ENCODE measurements around the gene CLIC3.
A peak's percentile ranks its signal among the peaks of the same experiment; 100 is the strongest.
"Not testable (repeated sequence)": the region's sequence is repeated elsewhere in the genome, so short reads cannot be mapped to it uniquely, and the experiment has no call there.

CLIC3 gene, protein sequence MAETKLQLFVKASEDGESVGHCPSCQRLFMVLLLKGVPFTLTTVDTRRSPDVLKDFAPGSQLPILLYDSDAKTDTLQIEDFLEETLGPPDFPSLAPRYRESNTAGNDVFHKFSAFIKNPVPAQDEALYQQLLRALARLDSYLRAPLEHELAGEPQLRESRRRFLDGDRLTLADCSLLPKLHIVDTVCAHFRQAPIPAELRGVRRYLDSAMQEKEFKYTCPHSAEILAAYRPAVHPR

DNA sequence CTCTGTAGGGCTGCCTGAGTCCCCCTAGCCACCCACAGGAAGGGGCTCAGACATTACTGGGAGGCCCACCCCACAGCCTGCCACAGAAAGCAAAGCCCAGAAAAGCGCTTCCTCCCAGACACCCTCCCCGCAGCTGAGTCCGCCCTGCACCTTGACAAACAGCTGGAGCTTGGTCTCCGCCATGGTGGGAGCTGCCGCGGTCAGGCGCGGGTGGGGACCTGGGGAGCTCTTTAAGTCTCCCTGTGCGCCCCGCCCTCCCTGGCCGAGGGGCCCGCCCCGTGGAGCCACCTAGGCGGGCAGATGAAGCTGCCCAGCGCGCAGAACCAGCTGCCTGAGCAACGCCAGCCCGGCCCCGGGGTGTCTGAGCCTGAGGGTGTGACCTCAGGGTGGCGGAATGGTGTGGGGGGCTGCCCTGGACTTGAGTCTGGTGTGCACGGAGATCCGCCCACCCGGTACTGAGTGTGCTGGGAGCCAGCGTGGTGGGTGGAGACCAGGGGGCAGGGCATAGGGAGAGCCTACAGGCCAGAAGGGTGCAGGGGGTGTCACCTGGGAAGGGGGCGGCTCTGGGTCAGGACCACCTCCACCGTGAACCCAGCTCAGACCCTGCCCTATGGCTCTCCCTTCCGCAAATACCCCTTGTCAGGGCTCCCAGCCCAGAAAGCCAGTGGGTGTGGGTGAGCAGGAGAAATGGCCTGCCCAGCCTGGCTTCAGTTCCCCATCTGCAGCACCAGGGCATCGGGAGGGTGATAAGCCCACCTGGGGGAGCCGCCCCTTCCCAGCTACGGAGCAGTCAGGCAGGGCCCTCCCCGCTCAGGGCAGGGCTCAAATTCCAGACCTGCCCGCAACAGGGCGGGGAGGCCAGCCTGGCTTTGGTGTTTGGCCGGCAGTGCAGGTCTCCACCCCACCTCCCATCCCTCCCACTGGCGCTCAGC, at the start of gene CLIC3:
TSS of gene CLIC3 (minus strand) at position 208 of the 932 bp plus-strand sequence. CDS start at position 183, 25 bp downstream.
- peak; percentile 39 for DNase-seq (ENCODE audit: low read depth)

DNA sequence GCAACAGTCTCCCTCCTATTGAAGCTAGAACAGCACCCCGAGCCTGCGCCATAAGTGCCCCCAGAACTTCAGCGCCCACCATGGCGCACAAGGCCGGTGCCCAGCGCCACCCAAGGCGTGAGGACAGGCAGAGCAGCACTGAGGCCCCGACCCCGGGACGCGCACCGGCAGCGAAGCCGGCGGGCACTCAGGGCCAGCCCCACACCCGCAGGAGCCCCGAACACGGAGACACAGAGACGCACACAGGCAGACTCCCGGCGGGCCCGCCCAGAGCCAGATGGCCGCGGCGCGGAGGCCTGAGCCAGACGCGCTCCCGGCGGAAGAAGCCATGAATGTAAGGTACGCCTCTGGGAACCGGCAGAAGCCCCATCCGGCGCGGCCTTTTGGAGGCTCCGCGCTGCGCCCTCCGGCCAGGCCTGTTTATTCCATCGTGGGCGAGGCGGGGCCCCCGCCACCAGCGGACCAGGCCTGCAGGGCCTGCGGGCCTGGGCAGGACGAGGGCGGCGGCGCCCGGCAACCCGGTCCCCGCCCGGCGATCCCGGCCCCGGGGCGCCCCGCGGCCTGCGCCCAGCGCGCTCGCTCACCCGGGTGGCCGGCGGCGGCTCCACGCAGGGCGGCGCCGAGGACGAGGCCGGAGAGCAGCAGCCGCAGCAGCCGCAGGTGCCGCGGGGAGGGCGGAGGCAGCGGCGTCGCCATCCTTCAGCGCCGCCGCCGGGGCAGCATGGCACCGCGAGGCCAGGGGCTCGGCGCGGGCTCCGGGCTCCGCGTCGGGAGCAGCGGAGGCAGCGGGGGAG, 49.1 kb upstream of the CLIC3 start:
- no peak for DNase-seq (ENCODE audit: low read depth)

DNA sequence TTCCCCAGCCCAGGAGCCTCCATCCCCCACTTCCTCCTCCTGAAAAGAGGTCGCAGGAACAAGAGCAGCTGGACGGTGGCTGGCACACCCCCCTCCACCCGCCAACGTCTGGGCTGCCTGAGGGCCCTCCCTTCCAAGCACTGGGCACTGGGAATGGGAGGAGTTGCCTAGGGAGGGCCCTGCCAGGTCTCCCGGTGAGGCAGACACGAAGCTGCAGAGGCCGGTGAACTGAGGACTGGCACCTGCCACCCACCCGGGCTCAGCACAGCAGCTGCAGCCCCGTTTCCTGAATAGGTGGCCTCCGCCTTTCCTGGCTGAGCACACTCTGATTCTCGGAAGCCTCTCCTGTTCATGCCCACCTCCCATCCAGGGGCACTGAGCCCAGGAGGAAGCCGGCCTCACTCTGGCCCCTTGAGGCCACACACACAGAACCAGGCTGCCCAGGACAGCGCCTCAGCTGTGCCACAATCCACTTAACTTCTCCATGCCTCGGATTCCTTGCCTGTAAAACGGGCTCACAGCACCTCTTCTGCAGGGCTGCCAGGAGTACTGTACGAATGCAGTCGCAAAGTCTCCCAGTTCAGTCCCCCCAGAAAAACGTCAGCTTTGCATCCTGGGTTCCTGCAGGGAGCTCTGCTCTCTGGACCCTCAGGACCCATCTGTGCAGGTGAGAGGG, 48.3 kb upstream of the CLIC3 start:
- no peak for DNase-seq (ENCODE audit: low read depth)

DNA sequence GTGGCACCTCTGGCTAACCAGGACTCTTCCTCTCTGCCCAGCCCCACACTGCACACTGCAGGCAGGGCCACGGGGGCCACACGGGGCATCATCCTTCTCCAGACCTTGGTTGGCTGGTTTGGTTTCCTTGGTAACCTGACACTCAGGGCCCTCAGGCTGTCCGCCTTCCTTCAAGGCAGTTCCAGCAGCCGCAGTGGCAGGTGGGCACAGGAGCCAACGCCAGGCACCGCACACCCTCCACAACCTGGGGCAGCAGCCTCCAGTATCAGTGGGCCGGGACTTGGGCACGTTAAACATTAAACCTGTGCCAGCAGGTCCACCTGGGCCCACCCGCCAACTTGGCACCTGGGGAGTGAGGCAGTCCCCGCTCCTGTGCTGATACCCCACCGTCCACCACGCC, 47.7 kb upstream of the CLIC3 start:
- DNase-seq (ENCODE audit: low read depth), result no peak

DNA sequence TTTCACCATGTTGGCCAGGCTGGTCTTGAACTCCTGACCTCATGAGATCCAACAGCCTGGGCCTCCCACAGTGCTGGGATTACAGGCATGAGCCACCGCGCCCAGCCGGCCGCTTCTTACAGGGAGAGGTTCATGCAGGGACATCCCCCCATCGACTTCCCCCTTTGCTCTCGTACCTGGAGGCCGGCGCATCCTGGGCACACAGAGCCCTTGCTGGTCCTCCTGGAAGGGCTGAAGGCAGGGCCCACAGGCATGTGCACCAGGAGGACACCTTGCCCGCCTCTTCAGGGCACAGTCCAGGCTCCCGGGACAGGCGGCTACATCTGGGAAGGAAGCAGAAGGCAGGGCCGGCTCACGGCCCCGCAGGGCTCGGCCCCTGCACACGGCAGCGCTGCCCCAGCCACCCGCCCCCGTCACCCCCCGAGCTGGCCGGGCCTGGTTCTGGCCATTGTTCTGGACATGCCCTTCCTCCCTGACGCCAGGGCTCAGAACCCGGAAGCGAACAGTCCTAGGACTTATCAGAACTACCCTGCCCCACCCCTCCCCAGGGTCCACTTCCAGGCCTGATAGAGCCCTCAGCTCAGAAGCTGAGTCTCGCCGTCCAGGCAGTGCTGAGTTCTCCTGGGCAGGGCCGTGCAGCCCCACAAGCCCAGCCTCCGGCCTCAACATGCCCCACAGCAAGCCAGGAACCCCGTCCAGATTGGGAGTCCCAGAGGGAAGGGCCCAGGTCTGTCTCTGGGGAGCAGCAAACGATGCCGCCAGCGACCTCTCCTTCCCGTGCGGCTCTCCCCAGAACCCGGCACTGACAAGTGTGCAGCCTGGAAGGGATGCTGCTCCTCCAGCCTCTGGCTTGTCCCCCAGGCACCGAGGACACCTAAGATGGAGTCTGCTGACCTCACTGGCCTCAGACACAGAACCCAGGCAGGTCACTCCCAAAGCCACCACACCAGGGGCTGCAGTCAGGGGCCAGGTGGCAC, 46.7 kb upstream of the CLIC3 start:
- no peak for DNase-seq (ENCODE audit: low read depth)

DNA sequence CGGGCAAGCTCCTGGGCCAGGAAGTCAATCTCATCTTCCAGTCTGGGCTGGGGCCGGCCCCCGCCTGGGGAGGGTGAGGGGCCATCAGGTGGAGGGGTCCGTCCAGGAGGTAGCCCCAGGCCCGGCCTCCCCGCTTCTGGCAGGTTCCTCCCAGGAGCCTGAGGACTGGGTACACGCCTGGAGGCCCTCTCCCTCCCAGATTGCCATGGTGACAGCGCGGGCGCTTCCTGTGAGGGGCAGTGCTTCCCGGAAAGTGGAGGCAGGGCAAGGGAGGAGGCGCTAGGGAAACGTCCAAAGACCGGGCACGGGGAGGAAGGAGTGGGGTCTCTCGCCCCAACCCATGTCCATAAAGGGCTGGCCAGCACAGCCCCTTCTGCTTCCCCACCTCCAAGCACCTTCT, 44.8 kb upstream of the CLIC3 start:
- DNase-seq (ENCODE audit: low read depth), result no peak

DNA sequence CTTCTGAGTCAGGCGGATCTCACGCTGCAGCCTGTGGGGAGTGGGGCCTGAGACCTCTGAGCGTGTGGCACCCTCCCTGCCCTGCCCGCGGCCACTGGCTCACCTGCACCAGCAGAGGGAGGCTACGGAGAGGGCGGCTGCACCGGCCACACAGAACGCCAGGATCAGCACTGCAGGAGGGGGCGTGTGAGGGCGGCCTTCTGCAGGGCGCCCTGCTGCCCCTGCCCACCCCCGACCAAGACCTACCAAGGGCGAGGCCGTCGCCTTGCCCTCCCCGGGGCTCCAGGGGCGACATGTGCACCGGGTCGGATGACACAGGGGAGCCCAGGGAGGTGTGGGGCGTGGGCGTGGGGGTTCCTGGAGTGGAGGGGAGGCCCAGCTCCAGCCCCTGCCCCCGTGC, 44.2 kb upstream of the CLIC3 start:
- DNase-seq (ENCODE audit: low read depth), result no peak

DNA sequence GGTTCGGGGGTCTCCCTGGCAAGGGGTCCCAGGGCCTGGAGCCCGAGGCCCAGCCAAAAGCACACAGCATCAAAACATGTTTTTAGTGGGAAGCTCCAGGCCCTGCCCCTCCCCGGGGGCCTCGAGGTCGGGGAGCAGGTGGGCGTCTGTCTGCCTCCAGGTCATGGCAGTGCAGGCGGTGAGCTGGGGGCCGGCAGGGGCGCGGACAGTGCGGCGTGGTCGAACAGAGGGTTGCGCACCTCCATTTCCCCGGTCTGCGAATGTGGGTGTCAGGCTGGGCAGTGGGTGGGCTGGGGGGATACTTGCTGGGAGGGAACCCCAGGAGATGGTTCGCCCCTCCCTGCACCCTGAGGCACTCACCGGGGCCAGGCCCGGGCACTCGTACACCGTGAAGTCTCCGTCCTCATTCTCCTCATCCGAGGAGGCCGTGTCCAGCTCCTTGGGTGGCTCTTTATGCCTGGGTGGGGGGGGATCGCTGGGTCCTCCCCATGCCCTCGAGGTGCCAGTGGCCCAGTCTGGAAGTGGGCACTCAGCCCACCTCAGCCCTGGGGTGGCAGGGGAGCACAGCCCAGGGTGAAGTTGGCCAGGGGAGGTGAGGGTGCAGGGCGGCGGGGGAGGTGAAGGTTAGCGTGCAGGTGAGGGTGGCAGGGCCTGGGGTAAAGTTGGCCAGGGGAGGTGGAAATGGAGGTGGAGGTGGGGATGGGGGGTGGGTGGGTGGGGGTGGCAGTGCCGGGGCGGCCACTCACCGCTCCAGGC, 43.4 kb upstream of the CLIC3 start:
- DNase-seq (ENCODE audit: low read depth), result no peak

DNA sequence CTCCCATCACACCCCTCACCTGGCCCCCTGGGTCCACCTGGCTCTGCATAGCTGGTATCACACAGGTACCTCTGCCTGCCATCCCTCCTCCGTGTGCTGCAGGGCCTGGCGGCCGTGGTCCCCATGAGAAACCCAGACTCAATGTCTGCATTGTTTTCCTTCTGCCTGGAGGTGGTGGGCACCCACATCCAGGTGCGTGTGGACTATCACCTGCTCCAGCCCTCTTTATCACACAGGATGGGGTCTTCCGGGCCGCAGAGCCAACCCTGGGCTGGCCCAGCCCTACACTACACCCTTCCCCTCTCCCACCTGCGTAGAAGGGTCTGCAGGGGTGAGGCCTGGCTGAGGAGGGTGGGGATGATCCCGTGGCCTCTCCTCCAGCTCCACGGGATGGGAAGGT, 42.5 kb upstream of the CLIC3 start:
- no peak for DNase-seq (ENCODE audit: low read depth)

DNA sequence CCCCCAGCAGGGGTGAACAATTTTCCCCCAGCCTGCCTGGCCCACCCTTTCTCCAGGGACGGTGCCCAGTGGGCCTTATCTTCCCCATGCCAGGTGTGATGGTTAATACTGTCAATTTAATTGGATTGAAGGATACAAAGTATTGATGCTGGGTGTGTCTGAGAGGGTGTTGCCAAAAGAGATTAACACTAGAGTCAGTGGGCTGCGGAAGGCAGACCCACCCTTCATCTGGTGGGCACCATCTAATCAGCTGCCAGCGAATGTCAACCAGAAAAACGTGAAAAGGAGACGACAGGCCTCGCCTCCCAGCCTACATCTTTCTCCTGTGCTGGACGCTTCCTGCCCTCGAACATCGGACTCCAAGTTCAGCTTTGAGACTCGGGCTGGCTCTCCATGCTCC, 41.1 kb upstream of the CLIC3 start:
- no peak for DNase-seq (ENCODE audit: low read depth)

DNA sequence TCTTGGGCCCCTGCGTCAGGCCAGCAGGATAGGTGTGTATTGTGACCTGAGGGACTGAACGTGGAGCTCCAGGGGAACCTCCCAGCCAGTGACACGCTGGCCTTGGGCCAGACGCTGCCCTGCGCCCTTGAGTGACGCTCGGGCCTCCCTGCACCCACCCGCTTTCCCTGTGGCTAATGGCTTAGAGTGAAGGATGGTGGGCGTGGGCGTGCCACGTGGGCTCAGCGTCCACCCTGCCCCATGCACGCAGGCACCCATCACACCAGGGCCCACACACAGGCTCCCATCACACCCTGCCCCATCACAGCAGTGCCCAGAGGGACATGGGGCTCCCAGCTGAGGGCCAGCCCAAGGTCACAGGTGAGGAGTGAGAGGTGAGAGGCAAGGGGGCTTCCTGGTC, 40.7 kb upstream of the CLIC3 start:
- DNase-seq (ENCODE audit: low read depth), result no peak

DNA sequence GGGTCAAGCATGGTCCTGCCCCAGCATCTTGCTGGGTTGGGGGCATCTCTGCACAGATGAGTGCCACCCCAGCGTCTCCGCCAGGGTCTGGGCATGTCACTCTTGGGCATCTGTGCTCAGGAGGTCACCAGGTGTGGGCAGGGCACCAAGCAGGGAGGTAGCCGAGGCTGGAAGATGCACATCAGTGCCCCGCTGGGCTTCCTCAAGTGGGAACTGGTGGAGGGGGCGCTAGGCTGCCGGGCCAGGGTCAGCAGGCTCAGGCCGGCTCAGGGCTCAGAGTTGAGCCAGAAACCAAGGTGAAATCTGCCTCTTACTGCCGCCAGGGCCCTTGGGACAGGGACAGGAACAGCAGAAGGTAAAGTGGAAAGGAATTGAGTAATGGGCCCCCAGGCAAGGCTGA, 39.6 kb upstream of the CLIC3 start:
- no peak for DNase-seq (ENCODE audit: low read depth)

DNA sequence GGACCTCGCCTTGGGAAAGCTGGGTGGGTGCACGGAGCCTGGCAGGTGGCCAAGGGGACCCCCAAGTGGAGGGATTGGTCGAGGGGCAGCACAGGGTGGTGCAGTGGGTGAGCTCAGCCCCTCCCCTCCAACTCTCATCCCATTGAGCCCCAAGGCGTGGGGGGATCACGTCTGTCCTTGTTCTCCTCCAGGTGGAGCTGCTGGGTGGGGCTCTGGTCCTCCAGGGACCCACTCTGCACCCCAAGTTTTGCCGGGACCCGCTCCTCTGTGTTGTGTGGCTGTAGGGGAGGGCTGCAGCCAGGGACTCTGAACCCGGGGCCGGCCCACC, 39.1 kb upstream of the CLIC3 start:
- DNase-seq (ENCODE audit: low read depth), result no peak

DNA sequence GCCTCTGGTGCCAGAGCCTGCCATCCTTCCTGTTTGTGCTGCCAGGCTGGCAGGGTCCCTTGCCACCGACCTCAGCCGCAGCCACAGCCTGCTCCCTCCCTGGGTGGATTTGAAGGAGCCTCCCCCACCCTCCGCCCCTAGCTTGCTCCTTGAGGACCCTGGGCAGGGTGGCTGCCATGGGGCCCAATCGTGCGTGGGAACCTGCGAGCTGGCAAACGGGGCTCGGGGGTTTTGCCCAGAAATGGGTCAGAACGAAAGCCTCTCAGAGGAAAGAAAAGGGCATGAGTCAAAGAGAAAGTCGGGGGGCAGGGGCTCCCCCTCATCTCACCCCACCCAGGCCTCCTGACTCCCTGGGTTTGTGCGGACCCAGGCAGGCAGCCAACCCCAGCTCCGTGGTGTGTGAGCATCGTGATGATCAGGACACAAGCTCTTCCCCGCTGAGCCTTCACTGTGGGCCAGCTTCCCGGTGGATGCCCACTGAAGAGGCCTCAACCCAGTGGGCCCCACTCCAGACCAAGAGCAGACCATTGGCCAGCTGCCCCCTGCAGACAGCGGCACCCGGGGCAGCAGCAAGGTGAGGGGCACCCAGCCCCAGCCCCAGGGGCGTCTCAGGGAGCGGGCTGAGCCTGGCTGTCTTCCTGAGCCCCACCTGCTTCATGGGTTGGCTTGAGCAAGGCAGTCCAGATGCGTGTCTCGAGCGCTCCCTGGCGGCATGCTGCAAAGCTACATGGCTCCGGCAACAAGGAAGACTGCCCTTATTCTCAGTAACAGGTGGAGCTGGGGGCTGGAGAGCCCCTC, 38.5 kb upstream of the CLIC3 start:
- DNase-seq (ENCODE audit: low read depth), result peak; percentile 77

DNA sequence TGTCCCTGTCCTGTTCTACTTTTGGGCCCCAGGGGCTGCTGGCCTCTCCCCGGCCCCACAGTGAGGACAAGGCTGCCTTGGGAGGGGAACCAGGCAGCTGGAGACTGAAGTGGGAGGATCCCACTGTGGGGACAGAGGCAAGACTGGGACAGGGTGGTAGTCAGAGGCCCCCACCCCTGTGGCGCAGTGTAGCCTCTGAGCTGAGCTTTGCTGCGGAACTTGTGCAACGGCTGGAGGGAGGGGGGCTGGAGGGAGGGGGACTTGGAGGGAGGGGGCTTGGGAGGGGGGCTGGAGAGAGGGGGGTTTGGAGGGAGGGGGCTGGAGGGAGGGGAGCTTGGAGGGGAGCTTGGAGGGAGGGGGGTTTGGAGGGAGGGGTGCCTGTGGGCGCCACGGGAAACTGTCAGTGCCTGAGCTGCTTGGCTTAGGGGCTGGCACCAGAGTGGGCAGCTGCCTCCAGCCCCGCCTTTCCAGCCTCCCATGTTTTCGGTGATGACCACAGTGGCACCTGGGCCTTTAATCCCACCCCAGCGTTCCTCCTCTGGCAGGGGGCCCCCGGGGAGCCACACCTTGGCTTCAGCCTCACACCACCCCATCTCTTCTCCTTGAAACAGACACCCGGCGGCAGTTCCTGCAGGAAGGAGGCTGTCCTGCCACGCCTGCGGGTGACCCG, 37.8 kb upstream of the CLIC3 start:
- DNase-seq (ENCODE audit: low read depth), result no peak

DNA sequence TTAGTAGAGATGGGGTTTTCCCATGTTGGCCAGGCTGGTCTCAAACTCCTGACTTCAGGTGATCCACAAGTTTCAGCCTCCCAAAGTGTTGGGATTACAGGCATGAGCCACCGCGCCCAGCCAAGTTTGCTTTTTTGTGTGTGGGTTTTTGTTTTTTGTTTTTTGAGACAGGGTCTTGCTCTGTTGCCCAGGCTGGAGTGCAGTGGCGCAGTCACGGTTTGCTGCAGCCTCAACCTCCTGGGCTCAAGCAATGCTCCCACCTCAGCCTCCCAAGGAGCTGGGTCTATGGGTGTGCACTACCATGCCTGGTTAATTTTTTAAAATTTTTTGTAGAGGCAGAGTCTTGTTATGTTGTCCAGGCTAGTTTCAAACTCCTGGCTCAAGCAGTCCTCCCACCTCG, 37.1 kb upstream of the CLIC3 start:
- DNase-seq (ENCODE audit: low read depth), result not testable (repeated sequence)

DNA sequence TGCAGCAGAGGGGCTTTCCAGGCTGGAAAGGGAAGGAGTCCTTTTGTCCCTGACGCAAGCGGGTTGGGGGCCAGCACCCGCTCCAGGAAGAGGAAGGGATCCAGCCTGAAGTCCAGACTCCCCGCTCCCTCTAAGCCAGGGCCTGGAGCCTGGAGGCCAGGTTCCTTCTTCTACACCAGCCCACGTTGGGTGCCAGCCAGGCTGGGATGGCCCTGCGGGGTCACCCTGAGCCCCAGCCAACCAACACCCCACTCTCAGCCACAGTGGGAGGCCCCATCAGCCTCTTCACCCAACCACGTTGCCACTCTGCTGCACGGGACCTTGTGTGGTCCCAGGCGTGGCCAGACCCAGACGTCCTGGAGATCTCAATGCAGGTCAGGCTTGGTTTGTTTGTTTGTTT, 36.5 kb upstream of the CLIC3 start:
- no peak for DNase-seq (ENCODE audit: low read depth)

DNA sequence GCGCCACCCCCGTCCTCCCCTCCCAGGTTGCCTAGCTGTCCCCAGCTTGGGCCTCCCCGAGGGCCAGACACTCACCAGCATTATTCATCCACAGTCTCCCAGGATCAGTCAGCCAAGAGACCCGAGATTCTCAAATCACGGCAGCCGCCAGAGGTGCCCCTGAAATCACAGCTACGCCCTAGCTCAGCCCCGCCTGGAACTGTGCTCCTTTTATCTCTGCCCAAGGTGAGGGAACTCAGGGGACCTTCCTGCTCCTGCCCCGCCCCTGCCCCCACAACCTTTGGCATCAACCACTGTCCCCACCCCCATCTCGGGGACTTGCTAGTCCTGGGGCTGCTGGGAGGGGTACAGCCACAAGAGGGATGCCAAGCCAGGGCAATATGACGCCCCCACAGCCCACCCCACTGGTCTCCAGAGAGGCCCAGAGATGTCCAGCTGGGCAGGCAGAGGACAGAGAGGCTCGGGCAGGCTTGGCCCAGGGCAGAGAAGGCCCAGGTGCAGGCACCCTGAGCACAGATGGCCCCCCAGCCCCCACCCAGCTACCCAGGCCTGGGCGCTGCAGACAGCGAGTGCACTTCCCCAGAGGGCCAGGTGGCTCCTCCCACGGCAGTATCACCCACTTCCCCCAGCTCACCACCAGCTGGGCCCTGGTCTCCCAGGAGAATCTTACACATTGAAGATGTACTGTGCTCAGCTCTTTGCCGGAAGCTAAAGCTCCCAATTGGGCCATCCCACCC, 35.7 kb upstream of the CLIC3 start, which contains the start of gene FUT7:
TSS of gene FUT7 (minus strand) at position 185 of the 737 bp plus-strand sequence. CDS start at position 88, 97 bp downstream.
- DNase-seq (ENCODE audit: low read depth), result no peak
